ENCODE data around the gene ATG2B. TPM values are rescaled to one million over a fixed set of nuclear protein-coding genes. Genes with fewer than 3 reads are reported as not detected.

The ATG2B gene
- total RNA-seq, 6 experiments from 2014 or later = 13.9 to 24.4 (median 16.3) TPM

DNA sequence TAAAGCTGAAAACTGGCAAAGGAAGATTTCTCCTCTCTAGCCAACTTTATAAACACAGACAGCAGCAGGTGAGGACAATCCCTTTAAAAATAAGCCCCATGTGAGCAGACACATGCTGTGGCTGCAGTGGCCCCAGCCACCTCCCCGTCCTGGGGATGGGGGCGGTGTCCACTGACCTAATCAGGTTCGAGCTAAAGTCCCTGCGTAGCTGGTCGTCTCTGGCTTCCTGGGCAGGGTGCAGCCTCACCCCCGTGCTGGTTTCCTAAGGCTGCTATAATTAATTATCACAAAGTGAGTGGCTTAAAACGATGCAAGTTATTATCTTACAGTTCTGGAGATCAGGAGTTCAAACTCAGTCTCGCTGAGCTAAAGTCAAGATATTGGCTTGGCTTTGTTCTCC is 106.1 kb downstream of the ATG2B start:
- Histone ChIP-seq H3K36me3 (no peaks in the 10 kb centered on the region), H3K27me3 (no peaks in the 10 kb centered on the region), H3K4me3 (no peak overlapping the region), H3K9me3 (no peaks in the 10 kb centered on the region), H3K27ac (no peak overlapping the region), H3K4me1 (no peaks in the 10 kb centered on the region)
- ATAC-seq (no peak), DNase-seq (no peak)
- intact Hi-C loops (cut with DNase I) = no loop called here
- WGBS (ENCODE audit: insufficient coverage, low coverage, low lambda C conversion rate, missing lambda C conversion rate) = 51% methylated on average over 7 of the region's 8 CpGs
- no peak for TF ChIP-seq CTCF (IDR thresholded peaks at IDR 0.05)
- TF ChIP-seq POLR2A (IDR thresholded peaks at IDR 0.05) = no peak

DNA sequence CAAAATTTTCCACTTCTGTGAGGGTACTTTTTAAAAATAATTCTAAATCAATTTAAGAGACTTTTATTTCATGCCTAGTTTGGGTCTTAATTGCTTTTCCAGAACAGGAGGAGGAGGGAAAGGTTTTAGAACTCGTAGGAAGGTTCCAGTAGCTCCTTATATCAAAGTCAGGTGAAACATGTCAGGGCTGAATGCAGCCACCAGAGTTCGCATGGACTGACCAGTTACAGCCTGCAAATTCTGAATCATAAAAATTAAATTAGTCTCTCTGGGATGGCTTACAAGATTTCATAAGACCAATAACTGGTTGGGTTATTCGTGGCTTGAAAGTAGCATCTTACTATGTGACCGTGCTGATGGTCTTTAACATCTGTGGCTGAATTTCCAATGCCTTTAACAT is 106.7 kb downstream of the ATG2B start:
- 65% methylated on average over 4 of the region's 4 CpGs for WGBS (ENCODE audit: insufficient coverage, low coverage, low lambda C conversion rate, missing lambda C conversion rate)
- no peak overlapping the region for H3K4me3 ChIP-seq
- no peaks in the 10 kb centered on the region for H3K9me3 ChIP-seq
- TF ChIP-seq POLR2A (IDR thresholded peaks at IDR 0.05) (no peak), CTCF (IDR thresholded peaks at IDR 0.05) (no peak)
- ATAC-seq (no peak), DNase-seq (no peak)
- H3K27ac ChIP-seq = no peak overlapping the region
- no peaks in the 10 kb centered on the region for H3K36me3 ChIP-seq
- H3K27me3 ChIP-seq = no peaks in the 10 kb centered on the region
- intact Hi-C loops (cut with DNase I) = no loop called here
- no peaks in the 10 kb centered on the region for H3K4me1 ChIP-seq

GRCh38 chr14:96255501-96256366 is 107.4 kb downstream of the ATG2B start, which contains the start of gene BDKRB1:
Gene BDKRB1 (plus strand): TSS chr14:96256210. CDS start chr14:96263683, 7,473 bp downstream.
- ATAC-seq (no peak), DNase-seq (no peak)

GRCh38 chr14:96254687-96255086 is 108.5 kb downstream of the ATG2B start:
- no peaks in the 10 kb centered on the region for H3K36me3 ChIP-seq
- H3K27ac ChIP-seq = no peak overlapping the region
- intact Hi-C loops (cut with DNase I) = no loop called here
- no peak for ATAC-seq
- H3K4me3 ChIP-seq = no peak overlapping the region
- no peaks in the 10 kb centered on the region for H3K4me1 ChIP-seq
- no peaks in the 10 kb centered on the region for H3K9me3 ChIP-seq
- no peaks in the 10 kb centered on the region for H3K27me3 ChIP-seq
- DNase-seq = no peak
- 54% methylated on average over 9 of the region's 11 CpGs for whole genome bisulfite sequencing (ENCODE audit: insufficient coverage, low coverage, low lambda C conversion rate, missing lambda C conversion rate)
- TF ChIP-seq CTCF (IDR thresholded peaks at IDR 0.05) = no peak
- no peak for TF ChIP-seq POLR2A (IDR thresholded peaks at IDR 0.05)

More at GRCh38 chr14:96255501-96256366, 107.4 kb downstream of the ATG2B start, which contains the start of gene BDKRB1:
- Histone ChIP-seq H3K27ac (no peak within 1 kb of the TSS), H3K4me3 (no peak within 1 kb of the TSS), H3K36me3 (no peaks in the 10 kb centered on the region), H3K9me3 (no peaks in the 10 kb centered on the region), H3K27me3 (no peaks in the 10 kb centered on the region), H3K4me1 (no peaks in the 10 kb centered on the region)
- intact Hi-C loops (cut with DNase I) = no loop called here
- TF ChIP-seq POLR2A (IDR thresholded peaks at IDR 0.05) (no peak), CTCF (IDR thresholded peaks at IDR 0.05) (no peak)
- 62% methylated on average over 9 of the region's 12 CpGs for WGBS (ENCODE audit: insufficient coverage, low coverage, low lambda C conversion rate, missing lambda C conversion rate)
